Liver (tissue), 9 donors: ENCODE data around the gene PTPRD. TPM values are rescaled to one million over a fixed set of nuclear protein-coding genes. Genes with fewer than 3 reads are reported as not detected.

Source experiments
- DNase-seq: peaks from one replicate; pipeline ENCODE4 v3.0.0-alpha.2; 2017; ENCODE audit warnings: low spot score
- H3K27ac ChIP-seq, 2 donors: one replicate each; pipeline ENCODE4 v1.7.0; 2013; ENCODE audit warnings: inconsistent platforms in 2 of 2, low read length in 2 of 2, control low read depth in 1 of 2, low read depth in 1 of 2, mild to moderate bottlenecking in 1 of 2
- H3K27me3 ChIP-seq, 4 donors: one replicate each; pipeline versions ENCODE4 v1.6.1 to v1.7.0; 2013; ENCODE audit warnings: low read length in 3 of 4, inconsistent platforms in 1 of 4, mild to moderate bottlenecking in 1 of 4, moderate library complexity in 1 of 4; ENCODE audit not compliant: control insufficient read depth in 4 of 4, insufficient read depth in 4 of 4
- H3K36me3 ChIP-seq, 4 donors: one replicate each; pipeline versions ENCODE4 v1.6.1 to v1.7.0; 2013; ENCODE audit warnings: low read length in 3 of 4, mild to moderate bottlenecking in 3 of 4, low read depth in 1 of 4, moderate library complexity in 1 of 4; ENCODE audit not compliant: control insufficient read depth in 4 of 4, insufficient read depth in 3 of 4
- H3K4me1 ChIP-seq, 4 donors: one replicate each; pipeline versions ENCODE4 v1.6.1 to v1.7.0; 2013; ENCODE audit warnings: low read length in 3 of 4, mild to moderate bottlenecking in 3 of 4, moderate library complexity in 1 of 4; ENCODE audit not compliant: control insufficient read depth in 4 of 4, insufficient read depth in 4 of 4
- H3K4me3 ChIP-seq, 3 donors: one replicate each; pipeline versions ENCODE4 v1.6.1 to v1.7.0; 2013; ENCODE audit warnings: low read length in 3 of 3, control low read depth in 1 of 3, low read depth in 1 of 3, mild to moderate bottlenecking in 1 of 3
- H3K9ac ChIP-seq, 2 donors: one replicate each; pipeline ENCODE4 v1.7.0; 2013; ENCODE audit warnings: low read length in 2 of 2, mild to moderate bottlenecking in 2 of 2, moderate library complexity in 2 of 2, control low read depth in 1 of 2, low read depth in 1 of 2
- H3K9me3 ChIP-seq, 4 donors: one replicate each; pipeline versions ENCODE4 v1.6.1 to v1.7.0; 2013; ENCODE audit warnings: low read length in 3 of 4; ENCODE audit not compliant: control insufficient read depth in 4 of 4
- ATF3 ChIP-seq: IDR thresholded peaks from 2 replicates; pipeline ENCODE4 v1.6.1; 2016; ENCODE audit warnings: antibody characterized with exemption
- CTCF ChIP-seq: fragments of 150-350 bp; IDR thresholded peaks from 2 replicates; pipeline ENCODE4 v1.5.1; 2017; ENCODE audit warnings: improper control_type of control experiment, low read depth, low read length; ENCODE audit not compliant: missing input control
- EGR1 ChIP-seq, 2 donors: IDR thresholded peaks; 2 replicates each; pipeline ENCODE4 v1.6.1; 2016 to 2018; ENCODE audit warnings: antibody characterized with exemption in 2 of 2, low read depth in 2 of 2
- FOXA1 ChIP-seq: IDR thresholded peaks from 2 replicates; pipeline ENCODE4 v1.6.1; 2016; ENCODE audit warnings: antibody characterized with exemption
- FOXA2 ChIP-seq: IDR thresholded peaks from 2 replicates; pipeline ENCODE4 v1.6.1; 2016; ENCODE audit warnings: antibody characterized with exemption
- GABPA ChIP-seq, 2 donors: IDR thresholded peaks in 1 of 2; conservative IDR thresholded peaks in 1 of 2; 2 replicates each; pipeline ENCODE4 v1.6.1; 2016; ENCODE audit warnings: antibody characterized with exemption in 2 of 2, mild to moderate bottlenecking in 1 of 2, moderate library complexity in 1 of 2
- HNF4A ChIP-seq, 2 donors: conservative IDR thresholded peaks; 2 replicates each; pipeline ENCODE4 v1.6.1; 2016; ENCODE audit warnings: antibody characterized with exemption in 2 of 2, mild to moderate bottlenecking in 2 of 2
- HNF4G ChIP-seq: IDR thresholded peaks from 2 replicates; pipeline ENCODE4 v1.6.1; 2016; ENCODE audit warnings: antibody characterized with exemption
- JUND ChIP-seq, 2 donors: IDR thresholded peaks; 2 replicates each; pipeline ENCODE4 v1.6.1; 2016; ENCODE audit warnings: antibody characterized with exemption in 2 of 2
- MAX ChIP-seq: IDR thresholded peaks from 2 replicates; pipeline ENCODE4 v1.6.1; 2016; ENCODE audit warnings: antibody characterized with exemption
- NR2F2 ChIP-seq: IDR thresholded peaks from 2 replicates; pipeline ENCODE4 v1.6.1; 2016; ENCODE audit warnings: antibody characterized with exemption
- RAD21 ChIP-seq, 2 donors: IDR thresholded peaks; 2 replicates each; pipeline ENCODE4 v1.6.1; 2016; ENCODE audit warnings: antibody characterized with exemption in 2 of 2, mild to moderate bottlenecking in 2 of 2
- REST ChIP-seq: IDR thresholded peaks from 2 replicates; pipeline ENCODE4 v1.6.1; 2016; ENCODE audit warnings: antibody characterized with exemption, mild to moderate bottlenecking
- RXRA ChIP-seq, 2 donors: IDR thresholded peaks; 2 replicates each; pipeline ENCODE4 v1.6.1; 2017 to 2018; ENCODE audit warnings: antibody characterized with exemption in 2 of 2, mild to moderate bottlenecking in 1 of 2
- SP1 ChIP-seq: IDR thresholded peaks from 2 replicates; pipeline ENCODE4 v1.6.1; 2018; ENCODE audit warnings: antibody characterized with exemption, mild to moderate bottlenecking
- TAF1 ChIP-seq: conservative IDR thresholded peaks from 2 replicates; pipeline ENCODE4 v1.6.1; 2016; ENCODE audit warnings: antibody characterized with exemption, mild to moderate bottlenecking
- YY1 ChIP-seq: IDR thresholded peaks from 2 replicates; pipeline ENCODE4 v1.6.1; 2016; ENCODE audit warnings: antibody characterized with exemption, mild to moderate bottlenecking
- ZBTB33 ChIP-seq: IDR thresholded peaks from 2 replicates; pipeline ENCODE4 v1.6.1; 2016; ENCODE audit warnings: antibody characterized with exemption
- WGBS: extraction: QIAGEN DNeasy Blood & Tissue Kit; methylation state at CpG from one replicate; pipeline ENCODE4 v1.1.7; 2013; 5-methylcytosine and 5-hydroxymethylcytosine counted together
- polyA plus RNA-seq, 2 donors: library from polyadenylated mRNA; stranded (reverse) in 1 of 2; unstranded in 1 of 2; fragments of 200-250 nt in 1 of 2; fragments of >200 nt in 1 of 2; fragmentation: Nextera tagmentation in 1 of 2; extraction: Ambion mirVana in 1 of 2; gene quantifications; one replicate each; pipeline versions ENCODE4 v1.2.1 to v1.2.3, GENCODE V29; 2013 to 2015
- total RNA-seq, 2 donors: library from RNA; depleted of rRNA; stranded (reverse); fragments of >200 nt; gene quantifications; one replicate each; pipeline ENCODE4 v1.2.3, GENCODE V29; 2014
- donor health status: healthy.
- donor health status: healthy.
- donor health status: healthy.
- donor health status: healthy.
- donor health status: healthy.

The PTPRD gene
- total and polyA plus RNA-seq, 4 donors: 0.78 to 34.2 (median 4.7) TPM

- Histone ChIP-seq H3K9me3 (no peaks in the 10 kb centered on the region), H3K9ac (no peak overlapping the region), H3K4me3 (no peak overlapping the region), H3K27ac (no peak overlapping the region), H3K36me3 (no peaks in the 10 kb centered on the region), H3K4me1 (no peaks in the 10 kb centered on the region), H3K27me3 (no peaks in the 10 kb centered on the region)
- no peak for TF ChIP-seq ATF3
- no peak for TF ChIP-seq EGR1 (IDR thresholded peaks at IDR 0.05; ENCODE audit: low read depth in 2 of 2)
- no peak for TF ChIP-seq GABPA (IDR thresholded peaks at IDR 0.05 in 1 of 2, conservative IDR thresholded peaks at IDR 0.05 in 1 of 2)
- TF ChIP-seq HNF4A (conservative IDR thresholded peaks at IDR 0.05): no peak
- no peak for TF ChIP-seq RAD21 (IDR thresholded peaks at IDR 0.05)
- no peak for TF ChIP-seq HNF4G
- no peak for TF ChIP-seq REST
- TF ChIP-seq SP1: no peak
- no peak for DNase-seq
- 79% methylated on average over 5 of the region's 5 CpGs for WGBS
Measured at GRCh38 chr9:10007356-10007755, 605.4 kb downstream of the PTPRD start.

GRCh38 chr9:10005206-10005605 lies 607.6 kb downstream of the PTPRD start:
- TF ChIP-seq HNF4A (conservative IDR thresholded peaks at IDR 0.05) (no peak), HNF4G (no peak), FOXA1 (no peak), EGR1 (IDR thresholded peaks at IDR 0.05; ENCODE audit: low read depth in 2 of 2) (no peak), CTCF (no peak), JUND (IDR thresholded peaks at IDR 0.05) (no peak), GABPA (IDR thresholded peaks at IDR 0.05 in 1 of 2, conservative IDR thresholded peaks at IDR 0.05 in 1 of 2) (no peak), SP1 (no peak), RAD21 (IDR thresholded peaks at IDR 0.05) (no peak), REST (no peak), RXRA (IDR thresholded peaks at IDR 0.05) (no peak), MAX (no peak), TAF1 (no peak), FOXA2 (no peak), ZBTB33 (no peak), YY1 (no peak), NR2F2 (no peak), ATF3 (no peak)

More at GRCh38 chr9:10005206-10005605, 607.6 kb downstream of the PTPRD start:
- Histone ChIP-seq H3K9ac (no peak overlapping the region), H3K36me3 (no peaks in the 10 kb centered on the region), H3K27me3 (no peaks in the 10 kb centered on the region), H3K4me3 (no peak overlapping the region), H3K27ac (no peak overlapping the region), H3K9me3 (no peaks in the 10 kb centered on the region), H3K4me1 (no peaks in the 10 kb centered on the region)
- DNase-seq: no peak
- WGBS: 38% methylated on average over 4 of the region's 4 CpGs
